ENCODE data around the gene TPST1. TPM values are rescaled to one million over a fixed set of nuclear protein-coding genes. Genes with fewer than 3 reads are reported as not detected.

The TPST1 gene
- total RNA-seq, 1 experiment from 2014 or later = 15.9 TPM

DNA sequence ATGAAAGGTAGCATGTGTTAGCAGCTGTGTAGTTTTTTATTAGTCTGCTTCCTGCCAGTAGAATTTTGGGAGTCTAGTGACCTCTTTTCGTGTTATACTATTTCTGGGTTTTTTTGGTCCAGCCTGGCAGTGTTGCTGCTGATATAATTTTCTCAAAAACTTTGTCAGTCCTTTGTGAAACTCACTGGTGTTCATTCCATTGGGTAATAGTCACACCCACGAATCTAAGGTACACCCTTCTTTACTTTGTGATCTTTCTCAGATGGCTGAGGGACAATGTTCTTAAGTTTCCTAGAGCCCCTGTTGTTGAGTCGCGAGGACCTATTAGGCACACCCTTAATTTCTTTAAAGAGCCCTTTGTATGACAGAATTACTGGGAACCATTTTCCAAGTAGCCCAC lies 52.3 kb downstream of the TPST1 start:
- no peak overlapping the region for H3K4ac ChIP-seq (ENCODE audit: low read depth, low read length)
- H2BK20ac ChIP-seq (ENCODE audit: low read depth, low read length, poor library complexity, severe bottlenecking) = no peak overlapping the region
- H3K4me2 ChIP-seq (ENCODE audit: insufficient read depth, insufficient read length, low read length) = no peak overlapping the region
- no peak for DNase-seq
- no peak overlapping the region for H3K14ac ChIP-seq (ENCODE audit: insufficient read depth, low read length)
- H4K8ac ChIP-seq (replicated peaks; ENCODE audit: insufficient read length, low read depth, low read length) = no peak overlapping the region
- H3K27me3 ChIP-seq (ENCODE audit: insufficient read depth, low read length) = no peaks in the 10 kb centered on the region
- no peaks in the 10 kb centered on the region for H3K79me2 ChIP-seq (ENCODE audit: insufficient read depth, low read length)
- H3K27ac ChIP-seq (ENCODE audit: insufficient read length, low read depth, low read length) = no peak overlapping the region
- H3K9me3 ChIP-seq (ENCODE audit: control insufficient read depth, low read depth, low read length) = no peaks in the 10 kb centered on the region
- Mint-ChIP-seq H3K36me3 (ENCODE audit: insufficient read depth in 1 of 3, low read depth in 3 of 3) (no peaks in the 10 kb centered on the region; a peak in 1 of 7 replicates), H3K27me3 (ENCODE audit: low read depth) (no peaks in the 10 kb centered on the region), H3K9me3 (no peaks in the 10 kb centered on the region), H3K4me3 (no peak overlapping the region), H3K4me1 (peaks cover 14 to 15% of the 10 kb centered on the region in 2 experiments), H3K27ac (no peak overlapping the region)
- H2AK5ac ChIP-seq (ENCODE audit: insufficient read length, low read length) = no peak overlapping the region
- H3K4me1 ChIP-seq (ENCODE audit: insufficient read depth, low read length) = 0 out of 2 replicates have a peak, but pooled peaks cover 3% of the 10 kb centered on the region
- H4K20me1 ChIP-seq (ENCODE audit: control insufficient read depth, insufficient read depth, insufficient read length) = no peaks in the 10 kb centered on the region
- no CpG with 5 or more reads among the region's 4 CpGs for WGBS (ENCODE audit: extremely low coverage, insufficient read length, low lambda C conversion rate)
- no peak overlapping the region for H3K56ac ChIP-seq (ENCODE audit: insufficient read length, low read depth, low read length)
- H4K91ac ChIP-seq (ENCODE audit: insufficient read length, low read depth, low read length) = no peak overlapping the region
- H3K79me1 ChIP-seq (ENCODE audit: insufficient read depth, low read depth, low read length, poor library complexity, severe bottlenecking) = no peaks in the 10 kb centered on the region
- H2AFZ ChIP-seq (ENCODE audit: low read length) = no peak overlapping the region
- no peak overlapping the region for H2BK12ac ChIP-seq (ENCODE audit: insufficient read length, low read depth, low read length)
- no peak overlapping the region for H4K5ac ChIP-seq (ENCODE audit: insufficient read length, low read depth, low read length)
- no peak overlapping the region for H2BK15ac ChIP-seq (ENCODE audit: low read depth, low read length)
- TF ChIP-seq, protein P1, sequence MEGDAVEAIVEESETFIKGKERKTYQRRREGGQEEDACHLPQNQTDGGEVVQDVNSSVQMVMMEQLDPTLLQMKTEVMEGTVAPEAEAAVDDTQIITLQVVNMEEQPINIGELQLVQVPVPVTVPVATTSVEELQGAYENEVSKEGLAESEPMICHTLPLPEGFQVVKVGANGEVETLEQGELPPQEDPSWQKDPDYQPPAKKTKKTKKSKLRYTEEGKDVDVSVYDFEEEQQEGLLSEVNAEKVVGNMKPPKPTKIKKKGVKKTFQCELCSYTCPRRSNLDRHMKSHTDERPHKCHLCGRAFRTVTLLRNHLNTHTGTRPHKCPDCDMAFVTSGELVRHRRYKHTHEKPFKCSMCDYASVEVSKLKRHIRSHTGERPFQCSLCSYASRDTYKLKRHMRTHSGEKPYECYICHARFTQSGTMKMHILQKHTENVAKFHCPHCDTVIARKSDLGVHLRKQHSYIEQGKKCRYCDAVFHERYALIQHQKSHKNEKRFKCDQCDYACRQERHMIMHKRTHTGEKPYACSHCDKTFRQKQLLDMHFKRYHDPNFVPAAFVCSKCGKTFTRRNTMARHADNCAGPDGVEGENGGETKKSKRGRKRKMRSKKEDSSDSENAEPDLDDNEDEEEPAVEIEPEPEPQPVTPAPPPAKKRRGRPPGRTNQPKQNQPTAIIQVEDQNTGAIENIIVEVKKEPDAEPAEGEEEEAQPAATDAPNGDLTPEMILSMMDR (conservative IDR thresholded peaks at IDR 0.05) = no peak
- no peaks in the 10 kb centered on the region for H3K23me2 ChIP-seq (ENCODE audit: insufficient read length, low read depth, low read length, poor library complexity, severe bottlenecking)
- H2BK5ac ChIP-seq (ENCODE audit: insufficient read length, low read length) = no peak overlapping the region
- H3K9ac ChIP-seq (ENCODE audit: extremely low read depth, insufficient read length, low read length) = no peak overlapping the region
- no peak overlapping the region for H3K18ac ChIP-seq (ENCODE audit: insufficient read length, low read depth, low read length)
- H3T11ph ChIP-seq (ENCODE audit: low read length) = no peak overlapping the region
- no peak overlapping the region for H3K23ac ChIP-seq (ENCODE audit: insufficient read length, low read depth, low read length)
- H2BK120ac ChIP-seq (ENCODE audit: low read depth, low read length, poor library complexity, severe bottlenecking) = no peak overlapping the region
